K562 treated with DMSO at 1 percent for 24 hours (cell line): ENCODE measurements around the gene GIMD1. TPM values are rescaled to one million over a fixed set of nuclear protein-coding genes. Genes with fewer than 3 reads are reported as not detected.

Experiments used
- total RNA-seq: library from RNA; unstranded; fragments of 300-600 nt; gene quantifications from 2 replicates; pipeline ENCODE4 v1.2.3, GENCODE V29; 2022; ENCODE audit warnings: low read depth; ENCODE audit not compliant: insufficient read depth

Gene GIMD1
- not detected in 2 replicates for total RNA-seq

GRCh38 chr4:106368678-106369077 lies at the start of gene GIMD1:
TSS of gene GIMD1 (minus strand) at chr4:106368778. CDS start at chr4:106367435, 1,343 bp downstream.

DNA sequence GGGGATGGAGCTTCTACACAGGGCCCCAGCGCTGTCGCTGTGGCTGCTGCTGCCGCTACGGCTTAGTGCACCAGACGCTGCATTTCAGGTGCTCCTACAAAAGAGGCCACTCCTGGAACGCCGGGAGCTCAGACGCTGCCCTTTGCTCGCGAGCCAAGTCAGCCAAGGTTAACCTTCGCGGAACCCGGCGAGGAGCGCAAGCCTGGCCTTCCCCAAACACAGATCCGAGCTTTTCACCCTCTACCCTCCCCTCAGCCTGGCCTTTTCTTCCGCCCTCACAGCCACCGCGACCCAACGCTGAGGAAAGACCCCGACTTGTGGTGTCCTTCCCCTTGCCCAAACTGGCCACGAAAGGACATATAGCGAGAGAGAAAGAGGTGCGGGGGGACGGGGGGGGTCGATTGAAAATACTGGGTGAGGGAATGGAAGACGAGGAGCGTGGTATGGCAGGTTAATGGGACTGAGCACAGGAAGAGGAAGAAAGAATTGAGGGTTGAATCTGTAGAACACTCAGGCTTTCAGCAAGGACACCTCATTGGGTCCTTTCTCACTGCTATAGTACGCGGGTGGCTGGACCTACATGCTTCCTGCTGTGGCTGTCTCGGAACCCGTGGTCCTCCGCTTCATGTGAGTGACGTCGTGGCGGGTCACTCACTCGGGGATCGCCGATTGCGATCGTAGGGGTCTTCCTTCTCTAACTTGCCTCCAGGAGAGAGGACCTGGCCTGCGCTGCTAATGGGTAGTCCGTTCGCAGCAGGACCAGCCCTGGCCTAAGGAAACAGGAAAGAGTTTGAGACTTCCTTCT lies 52.4 kb downstream of the GIMD1 start, which contains the start of the genes AIMP1 and TBCK:
AIMP1 (plus strand) TSS at position 583 of the 805 bp plus-strand sequence. CDS start 8,460 bp downstream, outside the sequence.
TBCK (minus strand) TSS at position 242 of the 805 bp plus-strand sequence. CDS start 7,249 bp downstream, outside the sequence.

Other genes with a start within 250 kb of the GIMD1 start
- 5.2 and 6.8 TPM in 2 replicates for gene TBCK, start 52.6 kb downstream of the GIMD1 start, total RNA-seq
- gene AIMP1, start 52.2 kb downstream of the GIMD1 start, total RNA-seq, result 16.1 and 19.7 TPM in 2 replicates